GM18508 (cell line): ENCODE data around the gene FOSL1.
"Not testable (repeated sequence)": the region's sequence is repeated elsewhere in the genome, so short reads cannot be mapped to it uniquely, and the experiment has no call there.

Source experiments
- ATAC-seq: cut with Tn5 transposase; IDR thresholded peaks from one replicate; pipeline ENCODE4 v1.9.1; 2021; ENCODE audit warnings: moderate number of reproducible peaks; ENCODE audit not compliant: insufficient read depth, unreplicated experiment

FOSL1 gene

DNA sequence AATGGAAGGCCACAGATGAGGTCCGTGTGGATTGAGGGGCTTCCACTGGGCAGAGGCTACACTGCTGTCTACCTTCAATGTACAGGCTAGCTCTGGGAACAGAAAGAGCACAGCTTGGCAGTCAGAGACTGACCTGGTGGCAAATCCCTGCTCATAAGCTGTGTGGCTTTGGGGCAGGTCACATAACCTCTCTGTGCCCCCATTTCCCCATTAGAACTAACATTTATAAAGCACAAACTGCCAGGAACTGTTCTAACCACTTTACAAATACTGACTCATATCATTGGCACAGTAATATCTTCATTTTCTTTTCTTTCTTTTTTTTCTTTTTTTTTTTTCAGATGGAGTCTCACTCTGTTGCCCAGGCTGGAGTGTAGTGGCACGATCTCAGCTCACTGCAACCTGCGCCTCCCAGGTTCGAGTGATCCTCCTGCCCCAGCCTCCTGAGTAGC, 3.1 kb downstream of the FOSL1 start:
- ATAC-seq, result no peak

GRCh38 chr11:65896034-65896999, 3.9 kb downstream of the FOSL1 start:
- no peak for ATAC-seq

- ATAC-seq, result no peak
These were observed 4.7 kb downstream of the FOSL1 start for GRCh38 chr11:65895482-65895981.

GRCh38 chr11:65894034-65894591, 6.1 kb downstream of the FOSL1 start:
- ATAC-seq, result no peak

DNA sequence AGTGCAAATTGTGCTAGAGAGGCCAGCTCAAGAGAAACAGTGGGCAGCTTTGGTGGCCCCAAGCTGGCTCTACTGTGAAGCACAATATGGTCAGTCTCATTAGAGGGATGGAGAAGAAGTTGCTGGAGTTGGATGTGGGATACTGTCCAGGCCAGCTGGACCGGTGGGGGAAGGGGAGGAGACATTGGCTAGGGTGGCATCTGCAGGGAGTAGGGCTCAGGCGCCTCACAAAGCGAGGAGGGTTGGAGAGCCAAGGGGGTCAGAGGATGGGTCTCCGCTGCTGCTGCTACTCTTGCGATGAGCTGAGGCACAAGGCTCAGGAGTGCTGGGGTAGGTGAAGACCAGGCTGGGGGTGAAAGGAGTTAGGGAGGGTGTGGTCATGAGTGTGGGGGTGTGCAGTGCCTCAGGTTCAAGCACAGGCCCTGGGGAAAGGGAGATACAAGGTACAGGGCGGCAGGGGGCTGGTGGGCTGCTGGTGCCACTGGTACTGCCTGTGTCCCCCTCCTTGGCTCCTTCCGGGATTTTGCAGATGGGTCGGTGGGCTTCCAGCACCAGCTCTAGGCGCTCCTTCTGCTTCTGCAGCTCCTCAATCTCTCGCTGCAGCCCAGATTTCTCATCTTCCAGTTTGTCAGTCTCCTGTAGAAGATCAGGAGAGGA, 7.4 kb downstream of the FOSL1 start:
- no peak for ATAC-seq

GRCh38 chr11:65892137-65892540, 8.0 kb downstream of the FOSL1 start:
- not testable (repeated sequence) for ATAC-seq

DNA sequence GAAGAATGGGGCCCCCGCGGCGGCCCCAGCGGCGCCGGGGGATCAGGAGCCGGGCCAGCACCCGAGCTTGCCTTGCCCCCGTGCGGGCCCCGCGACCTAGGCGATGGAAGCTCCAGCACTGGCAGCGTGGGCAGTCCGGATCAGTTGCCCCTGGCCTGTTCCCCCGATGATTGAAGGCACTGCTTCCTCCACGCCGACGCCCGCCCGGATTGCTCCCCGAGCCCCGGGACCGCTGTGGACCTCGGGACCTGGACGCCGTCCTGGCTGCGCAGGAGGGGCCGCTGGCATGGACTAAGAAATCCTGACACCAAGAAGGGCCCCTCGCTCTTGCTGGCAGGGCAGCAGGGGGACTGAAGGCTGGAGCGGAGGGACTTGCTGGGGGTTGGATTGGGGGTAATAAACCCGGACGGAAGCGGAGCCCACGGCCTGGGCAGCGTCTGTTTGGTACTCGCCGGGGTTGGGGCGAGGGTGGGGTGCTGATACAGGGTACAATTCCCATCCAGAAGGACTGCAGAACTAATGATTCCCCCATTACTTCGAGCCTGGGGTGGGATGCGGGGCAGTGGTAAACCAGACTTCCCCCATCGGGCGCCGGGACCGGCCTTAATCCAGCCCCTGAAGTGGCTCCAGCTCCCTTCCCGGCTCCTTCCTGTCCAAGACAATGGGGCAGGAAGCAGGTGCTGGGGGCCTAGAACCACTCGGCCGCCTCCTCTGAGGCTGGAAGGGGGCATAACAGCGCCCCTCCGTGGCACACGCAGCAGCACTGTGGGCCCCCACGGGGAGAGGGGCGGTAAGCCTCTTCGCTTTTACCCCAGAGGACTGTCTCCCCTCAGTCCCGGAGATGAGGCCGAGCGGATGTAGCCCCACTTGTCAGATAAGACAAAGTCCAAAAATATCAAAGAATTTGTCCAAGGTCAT, 8.7 kb downstream of the FOSL1 start:
- no peak for ATAC-seq

- no peak for ATAC-seq
These were observed 9.6 kb downstream of the FOSL1 start, which contains the start of gene CCDC85B for GRCh38 chr11:65890324-65891218. TSS of gene CCDC85B (plus strand) at chr11:65890673. CDS start at chr11:65890784, 111 bp downstream.

- no peak for ATAC-seq
These were observed 11.9 kb downstream of the FOSL1 start, which contains the start of gene FIBP for GRCh38 chr11:65888163-65888814. TSS of gene FIBP (minus strand) at chr11:65888471. CDS start at chr11:65888418, 53 bp downstream.

GRCh38 chr11:65887723-65888162, 12.4 kb downstream of the FOSL1 start:
- ATAC-seq, result no peak

DNA sequence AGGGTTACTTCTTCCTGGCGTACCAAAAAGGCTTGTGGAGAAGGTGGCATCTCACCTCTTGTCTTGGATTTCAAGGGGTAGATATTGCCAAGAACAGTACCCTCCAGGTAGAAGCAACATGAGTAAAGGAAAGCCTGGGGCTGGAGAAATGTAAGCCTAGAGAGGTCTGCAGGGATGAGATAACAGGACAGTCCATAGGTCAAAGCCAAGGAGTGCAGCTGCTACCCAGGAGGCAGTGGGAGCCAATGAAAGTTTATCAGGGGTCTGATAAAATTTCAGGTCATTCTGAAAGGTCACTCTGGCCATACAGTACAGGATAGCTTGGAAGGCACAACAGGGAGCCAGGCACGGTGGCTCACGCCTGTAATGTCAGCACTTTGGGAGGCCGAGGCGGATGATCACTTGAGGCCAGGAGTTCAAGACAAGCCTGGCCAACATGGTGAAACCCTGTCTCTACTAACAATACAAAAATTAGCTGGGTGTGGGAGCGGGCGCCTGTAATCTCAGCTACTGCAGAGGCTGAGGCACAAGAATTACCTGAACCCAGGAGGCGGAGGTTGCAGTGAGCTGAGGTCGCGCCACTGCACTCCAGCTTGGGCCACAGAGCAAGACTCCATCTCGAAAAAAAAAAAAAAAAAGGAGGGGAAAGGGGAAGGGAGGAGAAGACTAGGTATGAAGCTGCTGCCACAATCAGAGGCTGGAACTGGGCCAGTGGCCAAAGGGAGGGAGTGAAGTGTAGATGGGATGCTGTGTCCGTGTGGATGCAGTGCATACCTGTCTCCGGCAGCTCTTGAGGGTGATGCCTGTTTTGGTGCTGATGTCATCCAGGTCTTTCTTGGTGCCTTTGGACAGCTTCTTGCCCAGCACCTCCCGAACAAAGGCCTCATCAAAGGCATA, 13.1 kb downstream of the FOSL1 start:
- ATAC-seq, result no peak

DNA sequence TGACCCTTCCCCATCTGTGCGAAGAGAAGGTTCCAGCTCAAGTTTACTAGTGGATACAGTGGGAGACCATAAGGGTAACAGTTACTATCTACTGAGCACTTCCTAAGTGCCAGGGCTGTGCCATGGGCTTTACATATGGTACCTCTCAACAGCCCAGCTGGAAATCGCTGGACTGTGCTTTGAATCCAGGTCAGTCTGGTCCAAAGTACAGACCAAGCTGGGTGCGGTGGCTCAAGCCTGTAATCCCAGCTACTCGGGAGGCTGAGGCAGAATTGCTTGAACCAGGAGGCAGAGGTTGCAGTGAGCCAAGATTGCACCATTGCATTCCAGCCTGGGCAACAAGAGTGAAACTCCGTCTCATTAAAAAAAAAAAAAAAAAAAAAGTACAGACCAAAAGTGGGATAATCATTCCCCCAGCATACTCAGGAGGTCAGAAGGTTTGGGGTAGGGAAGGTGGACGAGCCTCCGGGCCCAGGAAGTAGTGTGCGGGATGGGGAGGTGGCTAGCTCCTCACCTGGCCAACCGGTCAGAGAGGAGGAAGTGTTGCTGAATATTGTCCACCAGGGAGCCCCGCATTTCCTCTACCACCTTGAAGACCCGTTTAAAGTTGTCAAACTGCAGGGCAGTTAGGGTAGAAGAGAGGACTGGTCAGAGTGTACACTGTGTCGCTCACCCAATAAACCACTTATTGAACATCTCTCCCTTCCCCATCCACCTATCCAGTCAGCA, 14.2 kb downstream of the FOSL1 start:
- no peak for ATAC-seq

GRCh38 chr11:65885231-65885630, 15.0 kb downstream of the FOSL1 start:
- ATAC-seq, result no peak

GRCh38 chr11:65884716-65885092, 15.5 kb downstream of the FOSL1 start:
- no peak for ATAC-seq

GRCh38 chr11:65883786-65884715, 16.1 kb downstream of the FOSL1 start:
- no peak for ATAC-seq
